HepG2 (cell line): ENCODE results near the gene CLEC16A. TPM values are rescaled to one million over a fixed set of nuclear protein-coding genes. Genes with fewer than 3 reads are reported as not detected.

Source experiments
- ATAC-seq: fragments of 200-7000 bp; cut with Tn5 transposase; 3 replicates; pipeline ENCODE4 v1.9.1; 2020; ENCODE audit warnings: mild to moderate bottlenecking, moderate library complexity
- BruUV-seq: library from RNA; stranded (reverse); fragments of 400-500 nt; replicated peaks from 2 replicates; lab custom pipeline; 2021; lab: Mats Ljungman, UMichigan
- CTCF ChIA-PET: fragments of 300-600 bp; formaldehyde crosslinking; extraction: SDS; loops from one replicate; lab custom pipeline; 2021; ENCODE audit warnings: low total read pairs, inconsistent platforms, low intra/inter-chr PET ratio; lab: Yijun Ruan, JAX
- POLR2A ChIA-PET: fragments of 350-600 bp; sonication (Branson Sonifier 250); formaldehyde crosslinking; loops from one replicate; lab custom pipeline; 2020; ENCODE audit warnings: antibody characterized with exemption, inconsistent platforms; lab: Yijun Ruan, JAX
- DNase-seq: peaks from one replicate; pipeline ENCODE4 v3.0.0-alpha.2; 2015; ENCODE audit warnings: low spot score
- FAIRE-seq: peaks from 3 replicates; lab custom pipeline; 2011; peaks lifted over from hg19 to GRCh38; lab: Jason Lieb, UNC
- H2AFZ ChIP-seq: one replicate; pipeline ENCODE4 v1.6.1; 2011; ENCODE audit warnings: low read length, inconsistent platforms
- H3K27ac ChIP-seq: fragments of 300-600 bp; 3 replicates; pipeline ENCODE4 v1.8.0; 2011; ENCODE audit warnings: mixed run types, mild to moderate bottlenecking, mixed read lengths, low read length, inconsistent platforms; ENCODE audit not compliant: insufficient read depth; ENCODE audit errors: extremely low read length
- H3K27me3 ChIP-seq, 2 experiments: fragments of 200-600 bp in 1 of 2; 2 replicates in 1 of 2; 3 replicates in 1 of 2; pipeline versions ENCODE4 v1.6.0 to v1.8.0; 2011; ENCODE audit warnings: low read length in 2 of 2, mild to moderate bottlenecking in 2 of 2, moderate library complexity in 2 of 2, inconsistent platforms in 1 of 2; ENCODE audit not compliant: insufficient read depth in 2 of 2, control insufficient read depth in 1 of 2
- H3K36me3 ChIP-seq, 2 experiments: fragments of 200-600 bp in 1 of 2; replicated peaks in 1 of 2; 2 replicates in 1 of 2; 3 replicates in 1 of 2; pipeline versions ENCODE4 v1.5.1 to v1.8.0; 2011; ENCODE audit warnings: low read length in 2 of 2, inconsistent platforms in 1 of 2; ENCODE audit not compliant: insufficient read depth in 2 of 2, control insufficient read depth in 1 of 2
- H3K4me1 ChIP-seq: 2 replicates; pipeline ENCODE4 v1.5.1; 2012; ENCODE audit warnings: low read length, inconsistent platforms; ENCODE audit not compliant: insufficient read depth
- H3K4me2 ChIP-seq: 2 replicates; pipeline ENCODE4 v1.6.0; 2011; ENCODE audit warnings: low read depth, low read length, inconsistent platforms
- H3K4me3 ChIP-seq, 3 experiments: fragments of 200-600 bp in 1 of 3; sonication (generic), shearing (Covaris generic) in 1 of 3; replicated peaks in 1 of 3; 2 replicates each; pipeline ENCODE4 v1.5.1; 2011 to 2016; ENCODE audit warnings: low read length in 3 of 3, inconsistent platforms in 2 of 3, low read depth in 2 of 3, mild to moderate bottlenecking in 2 of 3, control low read depth in 1 of 3, mixed read lengths in 1 of 3; ENCODE audit not compliant: insufficient read depth in 1 of 3
- H3K79me2 ChIP-seq: one replicate; pipeline ENCODE4 v1.6.1; 2011; ENCODE audit warnings: low read length, inconsistent platforms; ENCODE audit not compliant: insufficient read depth
- H3K9ac ChIP-seq: 2 replicates; pipeline ENCODE4 v1.6.0; 2011; ENCODE audit warnings: mild to moderate bottlenecking, low read depth, low read length, inconsistent platforms; ENCODE audit not compliant: insufficient read depth
- H3K9me3 ChIP-seq: 2 replicates; pipeline ENCODE4 v1.5.1; 2012; ENCODE audit warnings: mild to moderate bottlenecking, low read length
- H4K20me1 ChIP-seq: 2 replicates; pipeline ENCODE4 v1.6.0; 2011; ENCODE audit warnings: inconsistent platforms, mild to moderate bottlenecking, low read length, moderate library complexity; ENCODE audit not compliant: insufficient read depth
- BATF2 ChIP-seq: sonication (generic); formaldehyde crosslinking; IDR thresholded peaks from 2 replicates; pipeline ENCODE4 v1.8.0; 2022; ENCODE audit warnings: mild to moderate bottlenecking, missing genetic modification reagents, moderate library complexity
- E2F5 ChIP-seq: sonication (generic); formaldehyde crosslinking; conservative IDR thresholded peaks from 2 replicates; pipeline ENCODE4 v1.4.0; 2020; ENCODE audit warnings: missing genetic modification reagents
- EHMT2 ChIP-seq: fragments of 200-600 bp; sonication (generic); IDR thresholded peaks from 2 replicates; pipeline ENCODE4 v1.7.0; 2017; ENCODE audit warnings: antibody characterized with exemption, low read depth, low read length, borderline replicate concordance
- FOSL2 ChIP-seq: sonication (generic); formaldehyde crosslinking; IDR thresholded peaks from 2 replicates; pipeline ENCODE4 v1.4.0; 2020; ENCODE audit warnings: missing genetic modification reagents
- FOXO4 ChIP-seq: sonication (generic); formaldehyde crosslinking; conservative IDR thresholded peaks from 2 replicates; pipeline ENCODE4 v1.8.1; 2023; ENCODE audit warnings: missing genetic modification reagents
- MNT ChIP-seq: fragments of 450-650 bp; IDR thresholded peaks from 2 replicates; pipeline ENCODE4 v1.6.1; 2016
- RAD51 ChIP-seq: fragments of 450-650 bp; IDR thresholded peaks from 2 replicates; pipeline ENCODE4 v1.6.1; 2016; ENCODE audit warnings: borderline replicate concordance
- RBM22 ChIP-seq: fragments of 200-400 bp; formaldehyde crosslinking; optimal IDR thresholded peaks from 2 replicates; pipeline ENCODE3; 2017; ENCODE audit warnings: mild to moderate bottlenecking, low read length, moderate library complexity
- SAP130 ChIP-seq: IDR thresholded peaks from 2 replicates; pipeline ENCODE4 v1.6.1; 2016; ENCODE audit warnings: low read depth
- SIN3A ChIP-seq: IDR thresholded peaks from 2 replicates; pipeline ENCODE4 v1.6.1; 2011; ENCODE audit warnings: low read depth, mild to moderate bottlenecking, control low read depth, low read length, borderline replicate concordance
- TCF7L2 ChIP-seq: IDR thresholded peaks from 2 replicates; pipeline ENCODE4 v1.6.1; 2011; ENCODE audit warnings: mild to moderate bottlenecking, low read depth, low read length, moderate library complexity
- TFAP4 ChIP-seq: sonication (generic); IDR thresholded peaks from 2 replicates; pipeline ENCODE4 v1.6.1; 2016; ENCODE audit warnings: low read depth, borderline replicate concordance
- ZBTB33 ChIP-seq: sonication (generic); formaldehyde crosslinking; IDR thresholded peaks from 2 replicates; pipeline ENCODE4 v1.4.0; 2020; ENCODE audit warnings: missing genetic modification reagents
- ZNF224 ChIP-seq: sonication (generic); formaldehyde crosslinking; IDR thresholded peaks from 2 replicates; pipeline ENCODE4 v1.5.0; 2020; ENCODE audit warnings: mild to moderate bottlenecking, missing genetic modification reagents
- ZNF260 ChIP-seq: sonication (generic); formaldehyde crosslinking; IDR thresholded peaks from 2 replicates; pipeline ENCODE4 v1.4.0; 2020; ENCODE audit warnings: missing genetic modification reagents, low read depth, mild to moderate bottlenecking, borderline replicate concordance
- ZNF614 ChIP-seq: IDR thresholded peaks from 2 replicates; pipeline ENCODE4 v1.6.1; 2018; ENCODE audit warnings: missing biosample characterization, missing genetic modification reagents, inconsistent platforms, borderline replicate concordance
- WGBS: methylation state at CpG from one replicate; pipeline ENCODE4 v1.1.6; 2017; ENCODE audit warnings: low lambda C conversion rate; 5-methylcytosine and 5-hydroxymethylcytosine counted together
- in situ Hi-C: cut with HindIII; loops from 2 replicates; pipeline ENCODE4 v1.10.0; 2017; ENCODE audit warnings: low pct_unique_long_range_greater_than_20kb; ENCODE audit not compliant: extremely low pct_ligation_motif_present
- intact Hi-C: fragments of 100-400 bp; cut with micrococcal nuclease; formaldehyde crosslinking; loops from one replicate; pipeline ENCODE4 v1.10.0; 2022; ENCODE audit not compliant: unreplicated experiment
- polyA plus RNA-seq, 8 experiments: library from polyadenylated mRNA; depleted of rRNA in 3 of 8; stranded (reverse) in 7 of 8; unstranded in 1 of 8; fragments of >200 nt; fragmentation: Illumina TruSeq in 4 of 8; extraction: Trizol in 4 of 8; gene quantifications; 2 replicates each; pipeline versions ENCODE4 v1.2.1 to v1.2.3, GENCODE V29; 2011 to 2016; ENCODE audit warnings: low read depth in 4 of 8, missing spikeins in 1 of 8, mixed read lengths in 1 of 8; ENCODE audit not compliant: insufficient read depth in 1 of 8
- total RNA-seq, 5 experiments: library from RNA; depleted of rRNA; stranded (reverse); fragments of >200 nt; fragmentation: Illumina TruSeq; extraction: Trizol; gene quantifications; 2 replicates each; pipeline ENCODE4 v1.2.3, GENCODE V29; 2016; ENCODE audit warnings: low read depth in 1 of 5

Gene CLEC16A
- total and polyA plus RNA-seq, 2 of the 13 experiments (the other 11 are each of a cell fraction or from before 2014, with no cell fraction given) = 8.5 to 10.3 TPM

- H3K9ac ChIP-seq = no peak overlapping the region
- no peaks in the 10 kb centered on the region for H3K9me3 ChIP-seq
- no peaks in the 10 kb centered on the region; the same call in 1 of the 2 replicates for H4K20me1 ChIP-seq
- H3K79me2 ChIP-seq = no peaks in the 10 kb centered on the region
- H3K27ac ChIP-seq = no peak overlapping the region
- DNase-seq (peak; percentile 79), ATAC-seq (no peak), FAIRE-seq (no peak)
- no TSS peak for BruUV-seq
- H3K4me2 ChIP-seq = no peak overlapping the region
- H3K4me1 ChIP-seq = peaks cover 33% of the 10 kb centered on the region
- no peaks in the 10 kb centered on the region; a peak in 1 of 5 replicates for H3K36me3 ChIP-seq
- TF ChIP-seq ZNF260 (CRISPR knock-in tag) (no peak), TFAP4 (peak; percentile 37; the same call in 1 of the 2 replicates), MNT (no peak), ZNF224 (CRISPR knock-in tag) (no peak), RBM22 (no peak), ZNF614 (no peak), RAD51 (peak; percentile 26; the same call in 1 of the 2 replicates), EHMT2 (no peak), SIN3A (0 out of 2 replicates have a peak, but pooled peaks have one; percentile 49), TCF7L2 (no peak), FOSL2 (peak; percentile 65), SAP130 (CRISPR knock-in tag) (no peak), ZBTB33 (CRISPR knock-in tag) (peak; percentile 95), E2F5 (no peak), BATF2 (CRISPR knock-in tag) (no peak), FOXO4 (CRISPR knock-in tag) (0 out of 2 replicates have a peak, but pooled peaks have one; percentile 8)
- intact Hi-C loops = no loop called here
- no peaks in the 10 kb centered on the region for H3K27me3 ChIP-seq
- 70% methylated on average over 12 of the region's 12 CpGs for WGBS
- ChIA-PET POLR2A (interaction anchor here (0.7 to 2.0 kb wide), 2 partner anchors 105 to 237 kb away, joined by 3 to 4 read pairs; no protein-coding TSS in a partner anchor), CTCF (no interaction called here)
- H3K4me3 ChIP-seq = no peak overlapping the region
- no peak overlapping the region for H2AFZ ChIP-seq
- in situ Hi-C loops = no loop called here
Measured at GRCh38 chr16:11133344-11133943, 189.1 kb downstream of the CLEC16A start.
